Measurements from ENCODE around the gene PTPRE. TPM values are rescaled to one million over a fixed set of nuclear protein-coding genes. Genes with fewer than 3 reads are reported as not detected.
"Not testable (repeated sequence)": the region's sequence is repeated elsewhere in the genome, so short reads cannot be mapped to it uniquely, and the experiment has no call there.

PTPRE gene
- total RNA-seq, 6 experiments from 2014 or later = 2.3 to 9.2 (median 2.7) TPM

GRCh38 chr10:128091636-128092210 is 184.8 kb downstream of the PTPRE start:
- TF ChIP-seq CTCF (IDR thresholded peaks at IDR 0.05) (no peak), POLR2A (IDR thresholded peaks at IDR 0.05) (no peak)
- no peak overlapping the region for H3K27ac ChIP-seq
- H3K36me3 ChIP-seq = no peaks in the 10 kb centered on the region
- H3K9me3 ChIP-seq = no peaks in the 10 kb centered on the region
- DNase-seq (no peak), ATAC-seq (no peak)
- no peak overlapping the region for H3K4me3 ChIP-seq
- intact Hi-C loops (cut with DNase I) = no loop called here
- H3K4me1 ChIP-seq = no peaks in the 10 kb centered on the region
- no peaks in the 10 kb centered on the region for H3K27me3 ChIP-seq
- WGBS (ENCODE audit: insufficient coverage, low coverage, low lambda C conversion rate, missing lambda C conversion rate) = 38% methylated on average over 6 of the region's 17 CpGs

DNA sequence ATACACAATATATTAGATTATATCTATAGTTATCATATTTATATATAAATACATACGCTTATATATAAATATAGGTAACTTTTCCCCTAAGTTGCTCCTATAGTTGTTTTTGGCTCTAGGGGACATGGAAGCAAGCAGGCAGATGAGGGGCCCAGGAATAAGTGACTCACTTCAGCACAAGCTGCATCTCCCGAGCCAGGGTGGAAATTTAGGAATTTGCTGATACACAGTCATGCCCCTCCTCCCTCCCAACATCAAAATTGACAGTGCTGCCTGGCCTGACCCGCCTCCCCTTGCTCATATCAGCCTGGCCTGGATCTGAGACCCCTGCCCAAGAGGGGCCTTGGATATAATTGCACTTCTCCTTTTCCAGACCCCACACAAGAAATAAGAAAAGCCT is 185.6 kb downstream of the PTPRE start:
- no peaks in the 10 kb centered on the region for H3K4me1 ChIP-seq
- WGBS (ENCODE audit: insufficient coverage, low coverage, low lambda C conversion rate, missing lambda C conversion rate) = 88% methylated on average over 3 of the region's 3 CpGs
- TF ChIP-seq POLR2A (IDR thresholded peaks at IDR 0.05) = no peak
- no peak for TF ChIP-seq CTCF (IDR thresholded peaks at IDR 0.05)
- ATAC-seq (no peak), DNase-seq (no peak)
- H3K27ac ChIP-seq = no peak overlapping the region
- H3K27me3 ChIP-seq = no peaks in the 10 kb centered on the region
- no peak overlapping the region for H3K4me3 ChIP-seq
- intact Hi-C loops (cut with DNase I) = no loop called here
- H3K9me3 ChIP-seq = no peaks in the 10 kb centered on the region
- no peaks in the 10 kb centered on the region for H3K36me3 ChIP-seq

DNA sequence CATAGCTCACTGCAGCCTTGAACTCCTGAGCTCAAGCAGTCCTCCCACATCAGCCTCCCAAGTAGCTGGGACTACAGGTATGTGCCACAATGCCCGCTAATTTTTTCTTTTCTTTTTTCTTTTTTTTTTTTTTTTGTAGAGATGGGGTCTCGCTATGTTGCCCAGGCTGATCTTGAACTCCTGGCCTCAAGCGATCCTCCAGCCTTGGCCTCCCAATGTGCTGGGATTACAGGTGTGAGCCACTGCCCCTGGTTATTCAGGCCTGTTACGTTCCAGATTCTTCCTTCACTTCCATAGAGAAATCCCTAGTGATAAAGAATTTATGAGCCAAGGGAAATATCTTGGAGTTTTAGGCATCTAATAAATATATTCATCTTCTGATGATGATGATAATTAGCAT is 187.7 kb downstream of the PTPRE start:
- H3K27me3 ChIP-seq; H3K9me3 ChIP-seq; H3K27ac ChIP-seq; H3K4me1 ChIP-seq; DNase-seq; ATAC-seq; H3K4me3 ChIP-seq; H3K36me3 ChIP-seq; intact Hi-C loops (cut with DNase I): not testable (repeated sequence)
- 100% methylated on average over 2 of the region's 4 CpGs for WGBS (ENCODE audit: insufficient coverage, low coverage, low lambda C conversion rate, missing lambda C conversion rate)

DNA sequence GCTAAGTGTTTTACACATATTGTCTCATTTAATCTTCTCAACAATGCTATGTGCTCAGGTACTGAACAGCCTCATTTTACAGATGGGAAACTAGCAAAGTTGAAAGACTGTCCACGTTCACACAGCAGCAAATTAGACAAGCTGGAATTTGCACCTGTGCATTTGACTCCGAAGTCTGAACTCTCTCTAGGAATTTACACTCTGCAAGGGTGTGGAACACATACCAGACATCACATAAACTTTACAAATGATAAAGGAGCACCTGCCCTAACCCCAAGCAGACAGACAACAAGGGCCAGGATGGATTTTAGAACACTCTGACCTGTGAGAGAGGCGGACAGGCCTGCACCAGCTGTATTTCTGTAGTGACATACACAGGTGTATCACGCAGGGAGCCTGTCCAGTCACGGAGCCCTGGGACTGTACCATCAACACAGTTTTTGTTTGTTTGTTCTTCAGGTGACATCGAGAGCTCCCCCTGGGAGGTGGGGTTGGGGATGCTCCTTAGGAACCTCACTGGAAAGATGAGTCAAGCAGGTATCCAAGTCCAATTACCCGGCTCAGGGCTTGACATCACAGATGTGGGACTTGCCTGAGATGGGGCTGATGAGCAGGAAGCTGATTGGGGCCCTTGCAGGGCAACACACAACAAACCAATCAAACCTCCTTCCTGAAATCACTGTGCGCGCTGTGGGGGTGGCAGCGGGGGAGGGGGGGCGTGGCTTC is 188.3 kb downstream of the PTPRE start:
- DNase-seq (no peak), ATAC-seq (peak in 3 of 4 donors; percentile 28 to 56 (median 33))
- H3K27me3 ChIP-seq = no peaks in the 10 kb centered on the region
- TF ChIP-seq POLR2A (IDR thresholded peaks at IDR 0.05) = no peak
- TF ChIP-seq CTCF (IDR thresholded peaks at IDR 0.05) = no peak
- no peaks in the 10 kb centered on the region for H3K36me3 ChIP-seq
- no peak overlapping the region for H3K4me3 ChIP-seq
- intact Hi-C loops (cut with DNase I) = no loop called here
- no peak overlapping the region for H3K27ac ChIP-seq
- no peaks in the 10 kb centered on the region for H3K4me1 ChIP-seq
- no peaks in the 10 kb centered on the region for H3K9me3 ChIP-seq
- 67% methylated on average over 7 of the region's 11 CpGs for WGBS (ENCODE audit: insufficient coverage, low coverage, low lambda C conversion rate, missing lambda C conversion rate)

GRCh38 chr10:128095753-128096469 is 189.0 kb downstream of the PTPRE start:
- H3K27ac ChIP-seq = no peak overlapping the region
- intact Hi-C loops (cut with DNase I) = no loop called here

More at GRCh38 chr10:128095753-128096469, 189.0 kb downstream of the PTPRE start:
- no peaks in the 10 kb centered on the region for H3K9me3 ChIP-seq
- no peaks in the 10 kb centered on the region for H3K36me3 ChIP-seq
- no peak overlapping the region for H3K4me3 ChIP-seq
- peak in 1 of 4 donors; percentile 20 for ATAC-seq
- no peak for TF ChIP-seq POLR2A (IDR thresholded peaks at IDR 0.05)
- no peak for TF ChIP-seq CTCF (IDR thresholded peaks at IDR 0.05)
- no peaks in the 10 kb centered on the region for H3K27me3 ChIP-seq
- WGBS (ENCODE audit: insufficient coverage, low coverage, low lambda C conversion rate, missing lambda C conversion rate) = 74% methylated on average over 6 of the region's 11 CpGs
- DNase-seq = no peak
- no peaks in the 10 kb centered on the region for H3K4me1 ChIP-seq

Data from right lobe of liver (tissue), 6 donors.